CD4-positive, alpha-beta T cell treated with Interleukin-4 for 1 hour (primary cell): ENCODE data around the gene PAXIP1.
A peak's percentile ranks its signal among the peaks of the same experiment; 100 is the strongest.
"Not testable (repeated sequence)": the region's sequence is repeated elsewhere in the genome, so short reads cannot be mapped to it uniquely, and the experiment has no call there.

Experiments
- DNase-seq, 2 donors: peaks; one replicate each; pipeline ENCODE4 v3.0.0-alpha.2; 2020 to 2022

PAXIP1 gene

DNA sequence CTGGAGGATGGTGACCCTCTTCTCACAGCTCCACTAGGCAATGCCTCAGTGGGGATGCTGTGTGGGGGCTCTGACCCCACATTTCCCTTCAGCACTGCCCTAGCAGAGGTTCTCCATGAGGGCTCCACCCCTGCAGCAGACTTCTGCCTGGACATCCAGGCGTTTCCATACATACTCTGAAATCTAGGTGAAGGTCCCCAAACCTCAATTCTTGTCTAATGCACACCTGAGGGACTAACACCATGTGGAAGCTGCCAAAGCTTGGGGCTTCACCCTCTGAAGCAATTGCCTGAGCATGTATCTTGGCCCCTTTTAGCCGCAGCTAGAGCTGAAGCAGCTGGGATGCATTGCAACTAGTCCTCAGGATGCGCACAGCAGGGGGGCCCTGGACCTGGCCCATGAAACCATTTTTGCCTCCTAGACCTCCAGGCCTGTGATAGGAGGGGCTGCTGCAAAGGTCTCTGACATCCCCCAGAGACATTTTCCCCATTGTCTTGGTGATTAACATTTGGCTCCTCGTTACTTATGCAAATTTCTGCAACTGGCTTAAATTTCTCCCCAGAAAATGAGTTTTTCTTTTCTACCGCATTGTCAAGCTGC lies 68.5 kb downstream of the PAXIP1 start:
- DNase-seq: not testable (repeated sequence)

DNA sequence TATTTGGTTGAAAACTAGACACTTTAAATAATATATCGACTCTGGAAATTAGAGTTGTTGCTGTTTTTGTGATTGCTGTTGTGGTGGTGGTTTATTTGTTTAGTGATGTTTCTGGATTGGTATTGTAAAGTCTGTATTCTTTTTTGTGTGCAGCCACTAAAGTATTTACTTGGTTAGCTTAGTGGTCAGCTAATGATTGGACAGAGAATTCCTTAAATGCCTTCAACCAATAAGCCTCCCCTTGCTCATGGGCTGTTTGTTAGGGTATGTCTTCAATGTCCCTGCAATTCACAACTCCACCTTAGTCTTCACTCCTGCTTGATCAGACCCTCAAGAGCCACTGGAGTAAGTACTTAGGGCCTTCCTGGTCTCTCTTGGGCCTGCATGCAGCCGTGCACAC lies 71.0 kb downstream of the PAXIP1 start:
- DNase-seq: no peak

- no peak for DNase-seq
Measured at GRCh38 chr7:154929006-154929726, 73.8 kb downstream of the PAXIP1 start.

- peak; percentile 51 to 99 for DNase-seq
Measured at GRCh38 chr7:154928136-154929005, 74.6 kb downstream of the PAXIP1 start.

GRCh38 chr7:154927624-154928125 lies 75.2 kb downstream of the PAXIP1 start:
- peak; percentile 81 to 82 for DNase-seq

DNA sequence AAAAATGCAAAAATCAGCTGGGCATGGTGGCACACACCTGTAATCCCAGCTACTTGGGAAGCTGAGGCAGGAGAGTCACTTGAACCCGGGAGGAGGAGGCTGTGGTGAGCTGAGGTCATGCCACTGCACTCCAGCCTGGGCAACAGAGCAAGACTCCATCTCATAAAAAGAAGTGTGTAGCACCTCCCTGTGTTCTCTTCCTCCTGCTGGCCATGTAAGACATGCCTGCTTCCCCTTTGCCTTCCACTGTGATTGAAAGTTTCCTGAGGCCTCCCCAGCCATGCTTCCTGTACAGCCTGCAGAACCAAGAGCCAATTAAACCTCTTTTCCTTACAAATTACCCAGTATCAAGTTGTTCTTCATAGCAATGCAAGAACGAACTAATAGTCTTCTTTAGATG lies 80.5 kb downstream of the PAXIP1 start:
- not testable (repeated sequence) for DNase-seq

DNA sequence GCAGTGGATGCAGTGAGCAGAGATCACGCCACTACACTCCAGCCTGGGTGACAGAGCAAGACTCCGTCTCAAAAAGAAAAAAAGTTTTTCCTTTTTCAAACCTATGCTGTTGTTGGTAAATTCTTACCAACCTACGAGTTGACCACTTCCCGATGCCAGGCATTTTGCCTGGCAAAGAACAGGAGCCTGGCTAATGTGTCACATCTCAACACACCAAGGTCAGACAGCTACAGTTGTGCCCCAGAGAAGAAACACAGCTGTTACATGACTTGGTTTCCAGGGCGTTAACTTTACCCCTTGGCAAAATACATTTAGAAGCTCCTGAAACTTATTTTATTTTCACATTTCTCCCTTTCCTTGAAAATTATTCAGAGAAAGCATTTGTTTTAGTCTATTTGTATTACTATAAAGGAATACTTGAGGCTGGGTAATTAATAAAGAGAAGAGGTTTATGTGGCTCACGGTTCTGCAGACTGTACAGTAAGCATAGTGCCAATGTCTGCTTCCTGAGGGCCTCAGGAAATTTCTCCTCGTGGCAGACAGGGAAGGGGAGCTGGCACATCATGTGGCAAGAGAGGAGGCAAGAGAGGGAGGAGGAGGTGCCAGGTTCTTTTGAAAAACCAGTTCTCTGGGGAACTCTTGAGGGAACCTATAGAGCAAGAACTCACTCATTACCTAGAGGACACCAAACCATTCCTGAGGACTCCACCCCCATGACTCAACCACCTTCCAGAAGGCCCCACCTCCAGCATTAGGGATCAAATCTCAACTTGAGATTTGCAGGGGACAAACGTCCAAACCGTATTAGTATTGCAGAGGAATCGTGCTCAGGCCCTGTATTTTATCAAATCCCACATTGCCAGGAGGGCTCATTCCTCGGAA lies 83.3 kb downstream of the PAXIP1 start:
- DNase-seq: no peak

DNA sequence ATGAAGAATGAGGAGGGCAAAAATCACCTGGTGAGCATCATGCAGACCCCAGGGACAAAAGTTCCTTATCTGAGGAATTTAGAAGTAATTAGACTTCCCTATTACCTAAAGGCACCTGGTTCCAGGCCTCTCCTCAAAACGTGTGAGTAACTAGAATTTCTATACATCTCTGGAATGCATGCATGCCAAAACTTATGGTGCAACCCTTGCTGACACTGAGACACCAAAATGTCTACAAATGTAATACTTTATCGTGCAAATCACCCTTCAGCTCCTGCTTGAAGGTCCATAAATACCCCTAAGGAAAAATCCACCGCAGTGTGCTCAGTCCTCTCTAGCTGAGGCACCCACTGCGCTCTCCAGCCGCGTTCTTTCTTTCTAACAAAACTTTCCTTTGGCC lies 84.2 kb downstream of the PAXIP1 start:
- DNase-seq: no peak

GRCh38 chr7:154918266-154918665 lies 84.7 kb downstream of the PAXIP1 start:
- DNase-seq: no peak

DNA sequence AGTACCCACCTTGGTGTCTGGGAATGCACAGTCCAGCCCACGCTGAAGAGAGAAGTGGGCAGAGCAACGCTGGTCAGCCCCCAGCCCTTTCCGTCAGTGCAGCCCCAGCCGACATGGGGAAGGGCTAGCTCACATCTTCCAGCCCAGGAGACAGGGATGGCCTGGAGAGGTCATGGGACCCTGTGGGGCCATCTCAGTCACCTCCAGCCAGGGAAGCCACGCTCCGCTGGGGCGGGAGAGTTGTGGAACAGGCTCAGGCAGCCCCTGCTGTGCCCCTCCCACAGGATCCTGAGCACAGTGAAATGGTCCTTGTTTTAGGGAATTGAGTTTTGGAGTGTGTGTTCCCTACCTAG lies 85.1 kb downstream of the PAXIP1 start:
- no peak for DNase-seq

- DNase-seq: no peak
Measured at GRCh38 chr7:154916856-154917807, 85.8 kb downstream of the PAXIP1 start.

- DNase-seq: no peak
Measured at GRCh38 chr7:154916381-154916780, 86.5 kb downstream of the PAXIP1 start.

DNA sequence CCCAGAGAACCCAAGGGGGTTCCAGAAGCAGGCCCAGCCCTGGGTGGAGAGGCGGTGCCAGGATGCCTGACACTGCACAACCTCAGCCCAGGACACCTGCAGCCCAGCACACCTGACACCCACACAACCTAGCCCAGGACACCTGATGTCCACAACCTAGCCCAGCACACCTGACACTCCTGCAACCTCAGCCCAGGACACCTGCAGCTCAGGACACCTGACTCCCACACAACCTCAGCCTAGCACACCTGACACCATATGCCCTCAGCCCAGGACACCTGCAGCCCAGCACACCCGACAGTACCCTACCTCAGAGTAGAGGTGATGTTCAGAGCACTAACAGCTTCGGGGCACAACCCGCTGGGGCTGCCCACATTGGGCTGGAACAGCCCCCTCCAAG lies 87.3 kb downstream of the PAXIP1 start:
- DNase-seq: no peak

DNA sequence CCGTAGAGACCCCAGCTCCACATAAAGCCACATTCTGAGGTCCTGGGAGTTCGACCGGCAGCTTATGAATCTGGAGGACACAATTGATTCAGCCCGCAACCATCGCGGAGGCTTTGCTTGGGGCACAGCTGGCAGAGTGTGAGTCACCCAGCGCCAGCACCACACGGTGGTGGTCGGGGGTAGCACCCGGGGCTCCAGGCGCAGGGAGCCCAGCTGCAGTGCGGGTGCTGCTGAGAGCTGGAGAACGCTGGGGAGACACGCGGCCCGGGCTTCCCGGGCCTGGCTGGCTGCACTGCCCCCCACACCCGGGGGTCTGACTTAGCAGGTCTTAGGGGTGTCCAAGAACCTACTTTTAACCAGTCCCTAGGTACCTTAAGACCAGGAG lies 87.9 kb downstream of the PAXIP1 start:
- no peak for DNase-seq

DNA sequence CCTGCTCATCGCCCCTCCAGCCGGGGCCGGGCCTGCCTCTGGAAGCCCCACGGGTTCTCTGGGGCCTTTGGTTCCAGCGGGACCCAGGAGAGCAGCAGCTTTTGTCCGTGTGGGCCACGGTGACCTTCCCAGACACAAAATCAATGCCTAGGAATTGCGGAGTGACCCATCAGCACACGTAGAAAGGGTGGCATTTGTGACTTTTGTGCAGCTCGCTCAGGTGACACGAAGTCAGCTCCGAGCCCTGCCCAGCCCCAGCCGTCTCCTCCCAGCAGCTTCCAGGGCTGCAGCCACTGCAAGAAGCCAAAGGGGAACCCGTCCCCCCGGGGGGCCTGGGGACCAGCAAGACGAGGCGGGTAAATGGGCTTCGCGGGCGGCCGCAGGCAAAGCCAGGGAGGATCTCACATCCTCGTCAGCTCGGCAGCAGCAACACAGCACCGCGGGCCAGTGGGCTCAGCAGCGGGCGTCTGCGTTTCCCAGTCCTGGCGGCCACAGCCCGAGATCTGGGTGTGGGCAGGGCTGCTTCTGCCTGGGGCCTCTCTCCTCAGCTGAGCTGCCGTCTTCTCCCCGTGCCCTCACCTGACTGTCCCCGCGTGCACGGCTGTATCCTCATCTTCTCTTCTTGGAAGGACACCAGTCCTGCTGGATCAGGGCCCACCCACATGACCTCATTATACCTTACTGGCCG lies 88.5 kb downstream of the PAXIP1 start:
- no peak for DNase-seq

DNA sequence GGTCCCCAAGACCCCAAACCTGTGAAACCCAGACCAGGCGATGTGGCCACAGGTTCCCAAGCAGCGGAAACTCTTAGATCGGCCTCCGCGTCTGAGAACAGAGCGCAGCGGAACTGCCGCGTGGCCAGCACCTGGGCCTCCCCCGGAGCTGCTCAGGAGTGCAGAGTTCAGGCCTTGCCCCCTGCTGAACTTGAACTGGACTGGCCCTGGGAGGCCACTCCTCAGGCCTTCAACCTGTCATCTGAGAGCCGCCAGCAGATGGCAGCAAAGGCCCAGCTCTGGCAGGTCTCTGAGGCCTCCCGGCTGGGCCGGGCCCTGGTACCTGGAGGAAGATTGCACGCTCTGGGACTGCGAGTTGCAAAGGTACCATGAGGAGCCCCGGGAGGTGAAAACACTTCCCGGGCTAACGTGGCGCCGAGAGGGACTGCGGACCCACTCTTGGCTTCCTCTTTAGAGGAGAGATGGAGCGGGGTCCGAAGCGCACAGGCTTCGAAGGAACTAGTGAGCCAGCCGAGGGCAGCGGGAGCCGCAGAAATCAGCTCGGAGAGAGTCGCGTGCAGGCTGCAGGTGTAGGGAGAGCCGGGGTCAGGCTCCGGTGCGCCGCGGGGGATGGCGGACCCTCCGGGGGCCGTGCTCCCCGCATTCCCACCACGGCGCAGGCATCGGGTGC lies 89.2 kb downstream of the PAXIP1 start:
- peak; percentile 84 to 86 for DNase-seq

DNA sequence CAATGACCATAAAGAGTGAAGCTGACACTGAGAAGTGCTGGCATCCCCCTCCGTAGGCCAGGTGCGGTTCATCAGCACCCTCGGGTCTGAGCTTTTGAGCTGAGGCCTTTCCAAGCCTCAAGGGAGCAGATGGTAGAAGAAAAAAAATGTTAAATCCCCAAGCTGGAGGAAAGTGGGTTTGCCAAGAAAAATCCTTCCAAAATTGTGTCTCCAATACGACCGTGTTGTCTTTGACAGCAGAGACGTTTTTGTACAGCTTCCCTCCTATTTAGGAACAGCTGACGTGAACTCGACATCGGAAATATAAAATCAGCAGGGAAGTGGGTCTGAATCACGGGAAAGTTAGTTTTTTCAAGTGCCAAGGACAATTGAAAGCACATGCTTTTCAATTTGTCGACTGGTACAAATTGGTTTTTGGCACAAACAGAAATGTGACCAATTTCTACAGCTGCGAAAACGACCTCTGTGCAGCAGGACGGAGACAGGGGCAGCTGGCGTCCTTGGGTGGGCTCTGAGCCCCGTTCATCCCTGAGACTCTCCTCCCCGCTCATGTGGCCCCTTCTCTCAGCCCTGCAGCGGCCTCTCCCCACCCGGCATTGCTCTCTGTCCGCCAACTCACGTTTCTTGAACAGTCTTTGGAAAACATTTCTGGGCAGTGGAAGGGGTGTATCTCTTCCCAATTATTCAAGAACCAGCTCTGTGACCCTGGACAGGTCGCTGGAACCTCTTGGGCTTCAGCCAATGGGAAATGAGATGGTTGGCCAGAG lies 89.9 kb downstream of the PAXIP1 start:
- DNase-seq: no peak

DNA sequence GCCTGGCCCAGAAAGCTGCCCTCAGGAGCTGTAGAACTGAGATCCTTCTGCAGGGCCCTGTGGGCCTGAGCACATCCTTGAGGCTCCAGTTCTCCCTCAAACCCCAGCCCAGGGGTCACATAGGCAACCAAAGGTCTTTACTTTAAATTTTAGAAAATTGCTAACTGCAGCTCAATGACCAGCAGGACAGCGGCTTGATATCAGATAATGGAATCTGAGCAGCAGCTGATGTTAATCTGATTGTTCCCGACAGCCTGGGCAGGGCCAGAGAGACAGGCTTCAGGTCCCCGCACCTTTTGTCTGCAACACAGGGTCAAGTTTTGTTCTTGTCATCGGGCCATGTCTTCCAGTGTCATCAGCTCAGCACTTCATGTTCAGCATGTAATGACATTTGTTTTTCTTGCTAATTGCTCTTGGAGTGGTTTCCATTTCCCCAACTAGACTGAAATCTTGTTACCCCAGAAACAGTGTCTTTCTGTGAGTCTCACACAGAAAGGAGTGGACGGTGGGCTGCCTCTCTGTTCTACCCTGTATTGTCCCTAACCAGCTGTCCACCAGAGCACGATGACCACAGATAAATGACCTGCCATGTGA lies 91.0 kb downstream of the PAXIP1 start:
- no peak for DNase-seq

DNA sequence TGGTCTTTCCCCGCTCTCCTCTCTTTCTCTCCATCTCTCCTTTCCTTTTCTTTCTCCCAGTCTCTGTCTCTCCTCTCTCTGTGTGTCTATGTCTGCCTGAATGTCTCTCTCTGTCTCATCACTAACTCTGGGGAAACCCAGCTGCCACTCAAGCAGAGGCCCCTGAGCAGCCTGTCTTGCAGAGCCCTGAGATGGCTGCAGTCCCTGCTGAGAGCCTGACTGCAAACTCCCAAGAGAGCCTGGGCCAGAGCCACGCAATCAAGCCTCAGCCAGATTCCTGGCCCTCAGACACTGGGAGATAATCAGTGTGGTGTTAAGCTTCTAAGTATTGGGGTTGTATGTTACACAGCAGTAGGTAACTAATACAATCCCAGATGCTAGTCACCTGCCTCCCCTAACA lies 91.5 kb downstream of the PAXIP1 start:
- DNase-seq: no peak
